NCI-H2081 treated with DMSO at 0.1 percent for 48 hours (cell line): ENCODE measurements around the gene ONECUT3.

Experiments
- DNase-seq: peaks from one replicate; lab custom pipeline; 2025; lab: John Stamatoyannopoulos, UW

The ONECUT3 gene

DNA sequence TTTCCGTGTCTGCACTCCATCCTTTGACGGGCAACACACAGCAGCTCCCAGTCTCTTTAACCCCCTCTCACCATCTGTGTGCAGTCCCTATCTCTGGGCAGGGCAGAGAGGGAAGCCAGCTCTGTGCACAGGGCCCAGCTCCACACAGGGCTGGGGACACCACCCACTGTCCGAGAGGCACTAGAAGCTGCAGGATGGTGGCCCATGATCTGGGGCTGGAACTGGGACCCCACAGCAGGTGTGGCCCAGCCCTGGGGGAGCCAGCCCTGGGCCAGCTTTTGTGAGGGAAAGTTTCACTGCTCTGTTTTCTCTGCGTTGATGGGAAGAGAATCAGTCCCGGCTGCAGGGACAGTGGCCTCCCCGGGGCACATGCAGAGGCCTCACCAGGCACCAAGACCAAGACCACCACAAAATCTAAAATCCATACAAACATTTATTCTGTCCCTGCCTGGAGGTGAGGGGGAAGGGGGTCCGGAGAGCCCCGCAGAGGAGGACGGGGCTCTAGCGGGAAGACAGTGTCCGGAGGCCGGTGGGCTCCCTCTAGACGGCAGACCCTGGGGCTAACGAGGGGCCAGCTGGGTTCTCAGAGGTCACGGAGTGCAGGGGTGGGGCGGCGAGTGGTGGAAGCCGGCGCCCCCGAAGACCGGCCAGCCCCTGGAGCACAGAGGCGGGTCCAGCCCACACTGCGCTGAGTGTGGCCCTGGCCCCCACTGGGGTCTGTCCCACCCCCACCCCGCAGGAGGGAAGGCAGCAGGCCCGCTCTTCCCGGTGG is 61.7 kb downstream of the ONECUT3 start:
- no peak for DNase-seq

DNA sequence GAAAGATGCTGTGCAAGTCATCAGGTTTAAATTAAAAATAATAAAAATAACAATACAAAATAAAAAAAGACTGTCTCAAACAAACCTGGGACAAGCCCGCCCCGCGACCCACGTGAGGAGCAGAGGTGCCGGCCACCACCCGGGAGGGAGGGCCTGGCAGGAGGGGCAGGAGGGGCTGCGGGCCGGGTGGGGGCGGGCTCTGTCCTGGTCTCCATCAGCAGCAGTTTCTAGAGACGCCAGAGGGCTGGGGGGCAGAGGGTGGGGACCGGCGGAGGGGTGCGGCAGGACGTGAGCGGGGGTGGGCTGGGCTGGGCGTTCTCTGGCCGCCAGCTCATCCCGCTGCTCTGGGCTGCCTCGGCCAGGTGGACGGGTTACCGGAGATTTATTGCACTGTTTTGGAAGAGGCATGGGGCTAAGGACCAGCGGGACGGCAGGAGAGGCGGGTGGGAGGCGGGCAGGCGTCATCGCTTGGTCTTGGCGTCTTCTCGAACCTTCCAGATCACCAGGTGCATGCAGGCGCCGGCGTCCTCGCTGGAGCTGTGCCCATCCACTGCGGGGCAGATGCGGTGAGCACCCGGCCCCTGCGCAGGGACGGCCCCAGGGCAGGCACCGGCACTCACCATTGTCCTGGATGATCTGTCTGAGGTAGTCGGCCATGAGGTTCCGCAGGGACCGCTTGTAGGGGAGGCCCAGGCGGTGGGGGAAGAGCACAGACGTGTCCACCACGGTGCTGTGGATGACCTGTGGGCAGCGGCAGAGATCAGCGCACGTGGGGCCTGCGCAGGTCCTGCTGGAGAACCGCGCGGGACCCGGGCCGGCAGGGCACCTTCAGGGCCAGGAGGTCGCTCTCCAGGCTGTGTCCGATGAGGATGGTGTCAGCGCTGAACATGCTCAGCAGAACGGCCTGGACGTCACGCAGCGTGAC is 62.6 kb downstream of the ONECUT3 start:
- no peak for DNase-seq

DNA sequence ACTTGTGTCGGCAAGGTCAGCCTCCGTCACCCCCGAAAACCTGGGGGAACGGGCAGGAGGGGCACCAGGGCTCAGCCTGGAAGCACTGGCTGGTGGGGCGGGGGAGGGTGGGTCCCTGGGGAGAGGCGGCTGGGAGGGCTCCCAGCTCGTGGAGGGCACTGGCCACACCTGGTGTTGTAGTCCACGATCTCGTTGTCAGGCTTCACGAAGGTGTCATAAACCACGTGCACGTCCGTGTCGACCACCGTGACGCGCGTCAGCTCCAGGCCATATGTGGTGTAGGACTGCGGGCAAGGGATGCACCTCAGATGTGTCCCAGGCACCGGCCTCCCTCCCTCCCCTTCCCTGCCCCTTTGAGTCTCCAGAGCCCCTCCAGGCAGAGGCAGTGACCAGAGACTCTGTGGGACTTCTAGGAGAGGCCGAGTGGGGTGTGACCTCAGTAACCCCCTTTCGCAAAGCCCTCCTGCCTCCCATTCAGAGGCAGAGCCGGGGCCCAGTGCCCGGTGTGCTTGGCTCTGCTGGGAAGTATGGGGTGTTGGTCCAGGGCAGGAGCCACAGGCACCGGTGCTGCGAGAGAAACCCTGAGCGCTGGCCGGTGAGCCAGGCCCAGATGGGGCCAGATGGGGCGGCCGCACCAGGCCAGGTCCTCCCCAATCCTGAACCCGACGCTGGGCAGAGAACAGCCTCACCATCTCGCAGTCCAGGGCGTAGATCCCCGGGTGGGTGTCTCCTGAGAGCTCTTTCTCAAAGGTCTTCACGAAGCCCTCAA is 63.4 kb downstream of the ONECUT3 start:
- no peak for DNase-seq

DNA sequence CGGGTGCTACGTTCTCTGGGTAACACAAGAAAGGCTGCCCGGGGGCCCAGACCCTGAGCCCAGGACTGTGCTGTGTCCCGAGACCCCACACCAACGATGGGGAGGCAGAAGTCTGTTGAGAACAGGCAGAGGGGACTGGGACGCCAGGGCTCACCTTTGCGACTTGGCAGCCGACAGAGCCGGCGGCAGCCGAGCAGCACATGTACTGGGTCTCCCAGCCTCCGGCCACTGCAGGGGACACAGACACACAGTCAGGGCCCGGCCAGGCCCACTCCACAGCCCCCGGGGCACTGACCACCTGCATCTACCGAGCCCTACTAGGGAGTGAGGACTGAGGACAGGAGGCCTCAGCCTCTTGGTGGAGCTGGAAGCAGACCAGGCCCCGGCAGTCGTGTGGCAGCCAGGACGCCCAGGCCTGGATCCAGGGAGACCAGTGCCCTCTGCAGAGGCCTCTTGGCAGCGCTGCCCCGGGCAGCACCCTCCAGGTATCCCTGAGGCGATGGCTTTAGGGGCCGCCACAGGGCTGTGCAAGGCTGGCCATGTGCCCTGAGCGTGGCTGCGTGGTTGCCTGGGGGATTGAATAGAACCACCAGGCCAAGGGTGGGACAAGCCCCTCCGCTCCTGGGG is 64.4 kb downstream of the ONECUT3 start:
- no peak for DNase-seq

DNA sequence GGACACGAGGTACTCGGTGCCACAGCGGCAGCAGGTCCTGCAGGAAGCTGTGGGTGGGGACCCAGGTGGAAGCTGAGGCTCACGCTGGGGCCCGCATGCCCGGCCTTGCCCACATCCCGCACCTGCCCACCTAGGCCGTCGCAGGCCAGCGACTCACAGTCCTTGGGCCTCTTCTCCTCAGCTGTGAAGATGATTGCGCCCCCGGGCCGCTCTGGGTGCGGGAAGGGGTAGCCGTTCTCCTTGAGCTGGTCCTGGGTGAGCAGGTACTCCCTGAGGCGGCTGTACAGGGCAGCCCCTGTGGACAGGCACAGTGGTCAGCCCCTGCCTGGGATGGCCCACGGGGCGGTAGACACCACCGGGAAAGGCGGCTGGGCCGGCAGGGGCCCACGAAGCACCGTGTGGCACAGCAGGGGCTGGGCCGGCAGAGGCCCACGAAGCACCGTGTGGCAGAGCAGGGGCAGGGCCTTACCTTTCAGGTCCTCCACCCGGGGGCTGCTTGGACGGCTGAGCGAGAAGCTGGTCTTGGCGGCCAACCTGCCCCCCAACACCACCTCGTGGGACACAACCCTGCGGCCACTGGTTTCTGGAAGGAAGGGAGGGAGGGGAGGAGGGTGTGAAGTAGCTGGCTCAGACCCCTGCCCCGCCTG is 65.4 kb downstream of the ONECUT3 start:
- no peak for DNase-seq

DNA sequence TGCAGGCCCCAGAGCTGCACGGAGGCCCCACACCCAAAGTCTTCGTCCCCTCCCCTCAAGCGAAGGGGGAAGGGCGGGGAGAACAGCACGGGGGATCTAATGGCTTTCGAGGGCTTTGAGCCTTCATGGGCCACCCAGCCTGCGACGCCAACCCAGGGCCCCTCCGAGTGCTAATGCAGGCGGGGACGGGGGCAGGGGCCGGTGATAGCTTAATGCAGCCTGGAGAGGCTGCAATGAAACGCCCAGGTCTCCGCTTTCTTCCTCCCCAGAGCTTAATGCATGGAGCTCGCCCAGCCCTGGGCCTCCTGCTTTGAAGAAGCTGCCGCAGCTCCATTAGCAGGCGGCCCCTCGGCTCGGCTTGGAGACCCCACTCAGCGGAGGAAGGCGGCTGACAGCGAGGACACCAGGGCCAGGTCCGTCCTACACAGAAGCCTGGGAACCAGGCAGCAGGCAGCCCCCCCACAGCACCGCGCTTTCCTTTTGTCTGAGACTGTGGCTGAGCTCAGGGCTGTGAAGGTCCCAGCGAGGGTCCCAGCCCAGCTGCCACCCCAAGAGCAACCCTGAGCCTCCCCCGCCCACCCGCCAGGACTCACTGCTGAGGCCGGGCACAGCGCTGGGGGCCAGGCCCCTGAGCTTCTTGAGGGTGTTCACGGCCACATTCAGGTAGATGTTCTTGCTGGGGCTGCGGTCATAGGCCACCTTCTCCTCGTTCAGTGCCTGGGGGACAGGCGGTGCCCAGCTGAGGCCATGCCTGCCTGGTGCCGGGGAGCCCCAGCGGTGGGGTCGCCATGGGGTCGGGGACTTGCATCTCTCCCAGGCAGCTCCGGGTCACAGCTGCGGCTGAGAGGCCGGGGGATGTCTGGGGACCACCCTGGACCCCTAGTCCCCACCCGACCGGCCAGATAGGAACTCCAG is 66.3 kb downstream of the ONECUT3 start:
- no peak for DNase-seq

DNA sequence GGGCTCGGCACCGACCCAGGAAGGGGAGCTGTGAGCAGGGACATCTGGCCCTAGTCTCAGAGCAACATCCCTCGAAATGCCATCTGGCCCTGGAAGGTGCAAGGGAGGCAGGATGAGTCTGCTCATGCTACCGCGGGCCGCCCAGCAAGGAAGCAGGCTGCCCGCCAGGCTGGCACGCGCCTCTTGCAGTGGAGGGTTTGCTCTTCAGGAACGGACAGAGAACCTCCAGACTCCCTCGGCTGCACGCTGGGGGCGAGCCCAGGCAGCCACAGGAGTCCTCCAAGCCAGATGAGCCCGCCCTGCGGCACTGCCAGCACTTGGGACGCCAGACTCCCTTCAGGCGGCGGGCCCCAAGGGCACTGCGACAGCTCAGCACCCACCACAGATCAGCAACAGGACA is 68.9 kb downstream of the ONECUT3 start:
- no peak for DNase-seq

DNA sequence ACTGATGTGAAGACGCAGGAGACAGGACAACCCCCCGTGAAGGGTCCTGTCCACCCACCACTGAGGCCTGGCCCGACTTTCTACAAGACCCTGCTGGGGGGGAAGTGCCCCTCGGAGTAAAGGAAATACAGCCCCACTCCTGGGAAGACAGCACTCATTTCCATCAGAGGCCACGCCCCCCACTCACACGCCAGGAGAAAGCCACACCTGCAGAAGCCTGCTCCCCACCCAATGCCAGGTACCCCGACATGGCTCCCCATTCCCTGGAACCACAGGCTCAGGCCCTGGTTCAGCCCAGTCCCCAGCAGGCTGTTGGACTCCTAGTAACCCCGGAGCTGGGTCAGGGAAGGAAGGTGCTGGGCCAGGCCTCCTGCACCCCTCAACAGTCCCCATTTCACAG is 69.7 kb downstream of the ONECUT3 start:
- no peak for DNase-seq

DNA sequence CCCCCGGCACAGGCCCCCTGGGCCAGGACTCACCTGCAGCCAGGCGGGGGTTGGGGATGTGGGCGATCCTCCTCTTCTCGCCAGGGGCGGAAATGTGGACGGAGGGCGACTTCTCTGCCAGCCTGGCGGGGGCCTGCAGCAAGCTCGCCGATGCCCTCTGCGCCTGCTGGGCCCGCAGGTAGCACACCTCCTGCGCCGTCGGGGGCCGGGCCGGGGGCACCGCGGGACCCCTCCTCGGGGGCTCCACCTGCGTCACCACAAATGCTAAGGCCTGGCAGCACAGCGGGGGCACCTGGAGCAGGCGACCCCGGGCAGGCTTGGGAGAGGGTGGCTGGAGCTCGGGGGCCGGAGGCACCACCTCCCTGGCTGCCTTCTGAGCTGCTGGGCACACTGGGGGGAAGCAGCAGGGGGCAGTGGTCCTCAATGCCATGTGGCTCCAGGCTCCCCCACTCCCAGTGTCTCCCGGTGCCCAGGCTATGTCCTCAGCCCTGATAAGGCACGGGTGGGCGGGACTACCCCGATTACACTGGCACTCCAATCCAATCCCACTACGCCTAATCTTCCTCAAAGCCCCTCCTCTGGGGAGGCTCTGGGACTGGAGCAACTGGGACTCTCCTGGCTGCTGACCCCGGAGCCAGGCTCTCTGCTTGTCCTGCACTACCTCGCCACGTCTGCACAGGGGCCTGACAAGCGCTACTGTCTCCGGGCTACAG is 70.4 kb downstream of the ONECUT3 start:
- no peak for DNase-seq

DNA sequence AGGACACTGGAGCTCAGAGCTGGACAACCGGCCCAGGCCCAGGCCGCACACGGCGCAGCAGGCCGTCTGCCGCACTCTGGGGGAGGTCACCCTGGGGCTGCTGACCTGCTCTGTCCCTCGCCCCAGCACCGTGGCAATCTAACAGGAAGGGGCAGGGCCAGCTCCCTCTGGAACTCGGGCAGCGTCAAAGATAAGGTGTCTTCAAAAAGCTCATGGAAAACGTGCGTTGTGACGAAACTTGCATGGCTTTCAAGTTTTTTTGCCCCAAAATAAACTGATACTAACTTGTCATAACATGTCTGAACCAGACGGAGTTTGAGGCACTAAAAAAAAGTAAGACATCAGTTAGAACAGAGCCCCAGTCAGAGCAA is 70.9 kb downstream of the ONECUT3 start:
- DNase-seq = no peak

DNA sequence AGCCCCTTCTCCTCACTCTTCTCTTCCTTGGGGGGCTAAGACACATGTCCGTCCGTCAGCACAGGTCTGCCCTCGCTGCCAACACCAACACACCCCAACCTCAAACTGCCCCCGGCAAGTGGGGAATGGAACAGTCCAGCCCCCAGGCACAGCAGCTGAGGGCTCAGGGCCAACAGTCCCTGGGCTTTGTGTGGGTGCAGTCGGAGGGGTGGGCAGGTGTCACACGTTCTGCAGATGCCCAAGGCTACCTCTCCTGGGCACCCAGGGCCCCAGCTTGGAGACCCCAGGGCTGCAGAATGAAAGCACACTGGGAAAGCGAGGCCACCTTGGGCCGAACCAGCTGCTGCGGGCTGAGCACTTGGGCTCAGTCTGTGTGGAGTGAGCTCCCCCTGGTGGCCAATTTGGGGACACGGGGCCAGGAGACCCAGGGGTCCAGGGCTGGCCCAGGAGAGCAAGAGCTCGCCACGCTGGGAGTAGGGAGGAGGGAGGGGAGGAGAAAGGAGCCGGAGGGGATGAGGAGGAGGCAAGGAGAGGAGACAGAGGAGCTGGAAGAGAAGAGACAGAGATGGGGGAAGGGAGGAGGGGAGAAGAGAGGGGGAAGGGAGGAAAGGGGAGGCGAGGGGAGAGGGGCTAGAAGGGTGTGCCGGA is 72.7 kb downstream of the ONECUT3 start:
- DNase-seq = no peak

DNA sequence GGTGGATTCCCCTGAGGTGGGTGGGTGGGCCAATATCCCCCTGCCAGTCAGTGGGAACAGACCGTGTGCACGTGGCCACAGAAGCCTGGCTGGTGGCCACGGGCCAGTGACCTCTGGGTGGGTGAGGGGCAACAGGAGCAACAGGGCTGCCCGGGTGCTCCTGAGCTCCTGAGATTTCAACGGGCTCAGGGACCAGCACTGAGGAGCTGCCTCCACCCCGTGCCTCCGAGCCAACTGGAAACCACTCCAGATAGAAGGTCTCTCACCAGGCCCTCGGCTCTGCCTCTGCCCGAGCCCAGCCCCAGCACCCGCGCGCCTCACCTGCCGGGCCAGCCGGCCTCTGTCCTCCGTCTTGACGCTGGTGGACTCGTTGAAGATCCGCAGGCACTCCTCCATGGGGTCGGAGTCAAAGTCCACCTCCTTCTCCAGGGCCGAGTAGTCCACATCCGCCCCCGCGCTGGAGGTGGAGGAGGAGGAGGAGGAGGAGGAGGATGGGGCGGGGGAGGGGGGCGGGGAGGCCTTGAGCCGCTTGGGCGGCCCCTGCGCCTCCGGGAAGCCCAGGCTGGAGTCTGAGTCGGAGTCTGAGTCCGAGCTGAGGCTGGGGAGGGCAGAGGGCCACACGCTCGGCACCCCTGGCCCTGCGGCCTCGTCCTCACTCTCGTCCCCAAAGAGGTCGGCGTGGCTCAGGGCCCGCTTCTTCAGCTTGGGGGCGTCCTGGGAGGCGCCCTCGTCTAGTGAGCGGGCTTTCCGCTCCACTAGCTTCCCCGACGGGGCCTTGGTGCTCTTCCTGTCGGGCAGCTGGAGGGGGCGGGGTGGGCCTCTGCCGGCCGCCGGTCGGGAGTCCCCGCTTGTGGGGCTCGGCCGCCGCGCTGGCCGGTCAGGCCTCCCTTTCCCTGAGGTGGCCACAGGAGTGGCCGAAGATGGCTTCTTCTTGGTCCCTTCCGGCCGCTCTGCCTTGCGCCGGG is 73.5 kb downstream of the ONECUT3 start:
- no peak for DNase-seq

DNA sequence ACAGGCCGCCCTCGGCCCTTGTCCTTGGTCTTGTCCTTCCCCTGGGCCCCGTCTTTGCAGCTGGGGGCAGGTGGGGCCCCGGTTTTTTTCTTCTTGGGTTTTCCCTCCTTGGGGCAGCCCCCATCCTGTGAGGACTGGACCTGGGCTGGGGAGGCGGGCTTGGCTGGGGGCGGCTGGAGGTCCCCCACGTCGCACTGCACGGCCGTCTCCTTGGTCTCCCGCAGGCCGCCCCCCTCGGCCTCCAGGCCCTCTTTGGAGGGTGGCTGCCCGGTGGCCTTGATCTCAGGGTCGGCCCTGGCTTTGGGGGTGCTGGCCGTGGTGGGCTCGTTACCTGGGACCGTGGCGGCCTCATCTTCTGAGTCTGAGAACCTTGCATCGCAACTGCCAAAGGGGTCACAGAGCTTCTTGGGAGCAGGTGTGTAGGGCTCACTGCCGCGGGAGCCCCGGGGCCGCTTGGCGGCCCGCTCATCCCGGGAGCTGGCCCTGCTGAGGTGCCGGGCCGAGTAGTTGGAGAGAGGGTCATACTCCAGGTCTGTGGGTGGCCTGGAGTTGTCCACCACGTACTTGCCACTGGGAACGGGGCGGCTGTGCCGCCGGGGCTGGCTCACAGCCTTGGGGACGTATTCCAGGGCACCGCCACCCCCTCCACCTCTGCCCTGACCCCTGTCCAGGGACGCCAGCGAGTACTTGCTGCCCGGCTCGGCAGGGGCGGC is 74.4 kb downstream of the ONECUT3 start:
- DNase-seq = no peak

DNA sequence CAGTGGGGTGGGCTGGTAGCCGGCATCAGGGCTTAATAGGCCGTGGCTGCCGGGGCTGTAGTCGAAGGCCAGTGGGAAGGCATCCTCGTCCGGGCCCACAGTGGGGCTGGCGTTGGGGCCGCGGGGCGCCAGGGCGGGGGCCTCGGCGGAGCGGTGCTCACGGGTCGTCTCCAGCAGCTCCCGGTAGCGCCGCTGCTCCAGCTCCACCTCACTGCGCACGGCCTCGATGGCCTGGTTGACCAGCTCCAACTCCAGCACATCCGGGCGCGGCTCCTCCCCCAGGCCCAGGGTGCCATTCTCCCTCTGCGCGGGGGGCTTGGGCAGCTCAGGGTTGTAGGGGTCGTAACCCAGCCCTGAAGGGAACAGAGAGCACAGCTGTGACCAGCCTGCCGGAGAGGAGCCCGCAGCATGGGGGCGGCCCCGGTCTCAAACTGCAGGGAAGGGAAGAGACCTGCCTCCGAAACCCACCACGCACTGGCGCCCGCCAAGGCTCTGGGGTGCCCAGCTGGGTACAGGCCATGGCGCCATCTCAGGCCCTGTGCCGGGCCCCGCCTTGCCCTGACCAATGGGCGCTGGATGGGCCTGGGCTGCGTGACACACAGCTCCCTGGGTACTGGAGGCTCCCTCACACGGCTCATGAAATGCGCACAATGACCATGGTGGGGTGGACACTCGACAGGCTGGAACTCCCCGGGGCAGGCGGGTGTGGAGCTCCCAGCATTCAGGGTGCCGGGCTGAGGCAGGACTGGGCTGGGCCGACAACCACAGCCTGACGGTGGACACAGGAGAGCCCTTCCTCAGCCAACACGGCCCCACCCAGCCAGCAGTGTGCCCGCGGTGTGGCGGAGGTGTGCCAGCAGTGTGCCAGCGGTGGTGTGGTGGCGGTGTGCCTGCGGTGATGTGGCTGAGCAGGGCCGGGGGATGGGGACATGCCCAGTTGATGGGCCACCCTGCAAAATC is 75.3 kb downstream of the ONECUT3 start:
- no peak for DNase-seq

DNA sequence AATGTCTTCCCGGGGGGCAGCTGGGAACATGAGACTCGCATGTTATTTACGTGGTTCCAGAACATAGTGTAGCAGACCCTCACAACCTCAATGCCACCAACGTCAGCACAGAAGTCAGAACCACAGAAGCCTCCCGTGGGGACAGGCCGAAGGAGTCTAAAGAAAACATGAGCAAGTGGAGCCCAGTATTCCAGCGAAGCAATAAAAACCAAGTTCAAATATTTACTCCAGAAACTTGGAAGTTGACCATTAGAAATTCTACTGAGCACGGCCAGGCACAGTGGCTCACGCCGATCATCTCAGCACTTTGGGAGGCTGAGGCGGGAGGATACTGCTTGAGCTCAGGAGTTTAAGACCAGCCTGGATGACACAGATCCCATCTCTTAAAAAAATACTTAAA is 76.7 kb downstream of the ONECUT3 start:
- DNase-seq = no peak

DNA sequence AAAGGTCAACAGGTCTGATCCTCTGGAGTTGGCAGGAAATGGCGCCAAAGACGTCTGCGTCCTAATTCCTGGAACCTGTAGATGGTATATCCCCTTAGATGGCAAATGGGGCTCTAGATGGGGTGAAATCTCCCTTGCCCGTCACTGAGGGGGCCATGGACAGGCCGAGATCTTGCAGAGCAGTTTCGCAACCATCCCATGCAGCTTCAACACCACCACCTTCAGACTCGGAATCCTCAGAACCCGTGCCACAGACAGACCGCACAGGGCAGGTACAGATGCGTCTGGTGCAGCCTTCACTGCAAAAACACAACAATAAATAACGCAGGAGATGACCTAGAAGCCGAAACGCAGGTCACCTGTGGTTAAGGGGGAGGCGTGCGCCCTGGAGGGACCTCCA is 77.3 kb downstream of the ONECUT3 start:
- no peak for DNase-seq
